ENCODE results near the gene DYRK2.

The DYRK2 gene

GRCh38 chr12:67638694-67639093 lies 9.9 kb upstream of the DYRK2 start:
- no peak for TF ChIP-seq CTCF (IDR thresholded peaks at IDR 0.05; ENCODE audit: low read depth, low read length, missing control alignments)
- DNase-seq (ENCODE audit: extremely low read depth, low read depth): no peak
- no peak overlapping the region for H3K4me3 ChIP-seq (replicated peaks; ENCODE audit: low read depth, low read length)

GRCh38 chr12:67640863-67641262 lies 7.7 kb upstream of the DYRK2 start:
- DNase-seq (ENCODE audit: extremely low read depth, low read depth): no peak
- no peak overlapping the region for H3K4me3 ChIP-seq (replicated peaks; ENCODE audit: low read depth, low read length)
- TF ChIP-seq CTCF (IDR thresholded peaks at IDR 0.05; ENCODE audit: low read depth, low read length, missing control alignments): no peak

- no peak for TF ChIP-seq CTCF (IDR thresholded peaks at IDR 0.05; ENCODE audit: low read depth, low read length, missing control alignments)
- DNase-seq (ENCODE audit: extremely low read depth, low read depth): no peak
- no peak overlapping the region for H3K4me3 ChIP-seq (replicated peaks; ENCODE audit: low read depth, low read length)
Observed at GRCh38 chr12:67645126-67645525, 3.4 kb upstream of the DYRK2 start.

- no peak for TF ChIP-seq CTCF (IDR thresholded peaks at IDR 0.05; ENCODE audit: low read depth, low read length, missing control alignments)
- no peak overlapping the region for H3K4me3 ChIP-seq (replicated peaks; ENCODE audit: low read depth, low read length)
- DNase-seq (ENCODE audit: extremely low read depth, low read depth): no peak
Observed at GRCh38 chr12:67645601-67646000, 2.9 kb upstream of the DYRK2 start.

GRCh38 chr12:67646775-67647174 lies 1.8 kb upstream of the DYRK2 start:
- TF ChIP-seq CTCF (IDR thresholded peaks at IDR 0.05; ENCODE audit: low read depth, low read length, missing control alignments): no peak
- no peak overlapping the region for H3K4me3 ChIP-seq (replicated peaks; ENCODE audit: low read depth, low read length)
- DNase-seq (ENCODE audit: extremely low read depth, low read depth): no peak

GRCh38 chr12:67647181-67647798 lies 1.3 kb upstream of the DYRK2 start:
- DNase-seq (ENCODE audit: extremely low read depth, low read depth): no peak
- no peak overlapping the region for H3K4me3 ChIP-seq (replicated peaks; ENCODE audit: low read depth, low read length)
- TF ChIP-seq CTCF (IDR thresholded peaks at IDR 0.05; ENCODE audit: low read depth, low read length, missing control alignments): no peak

All from HFF-Myc (cell line).